ENCODE results near the gene KCNIP1. TPM values are rescaled to one million over a fixed set of nuclear protein-coding genes. Genes with fewer than 3 reads are reported as not detected.

Gene KCNIP1
- total RNA-seq, 4 donors from 2014 or later: not detected

DNA sequence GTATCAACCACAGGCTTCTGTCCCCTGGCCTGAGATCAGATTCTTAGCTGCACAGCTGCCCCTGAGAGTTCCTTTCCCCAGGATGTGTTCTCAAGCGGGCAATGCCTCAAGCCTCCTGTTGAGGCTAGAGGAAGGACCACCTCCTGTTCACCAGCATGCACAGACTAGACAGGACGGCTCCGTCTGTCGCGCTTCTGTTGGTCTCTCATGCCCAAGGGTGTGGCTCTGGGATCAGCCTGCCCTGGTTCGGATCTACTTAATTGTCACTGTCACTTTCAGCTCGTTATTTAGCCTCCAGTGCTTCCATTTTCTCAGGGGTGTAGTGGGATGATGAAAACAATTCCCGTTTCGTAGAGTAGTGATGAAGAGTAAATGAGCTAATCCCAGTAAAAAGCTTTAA lies 103.1 kb downstream of the KCNIP1 start:
- Histone ChIP-seq H3K27ac (no peak overlapping the region), H3K4me1 (no peaks in the 10 kb centered on the region), H3K4me3 (no peak overlapping the region), H3K9me3 (no peaks in the 10 kb centered on the region), H3K27me3 (no peaks in the 10 kb centered on the region), H3K36me3 (no peaks in the 10 kb centered on the region)
- DNase-seq: no peak
- no peak for TF ChIP-seq POLR2A (IDR thresholded peaks at IDR 0.05)
- TF ChIP-seq, protein P1, sequence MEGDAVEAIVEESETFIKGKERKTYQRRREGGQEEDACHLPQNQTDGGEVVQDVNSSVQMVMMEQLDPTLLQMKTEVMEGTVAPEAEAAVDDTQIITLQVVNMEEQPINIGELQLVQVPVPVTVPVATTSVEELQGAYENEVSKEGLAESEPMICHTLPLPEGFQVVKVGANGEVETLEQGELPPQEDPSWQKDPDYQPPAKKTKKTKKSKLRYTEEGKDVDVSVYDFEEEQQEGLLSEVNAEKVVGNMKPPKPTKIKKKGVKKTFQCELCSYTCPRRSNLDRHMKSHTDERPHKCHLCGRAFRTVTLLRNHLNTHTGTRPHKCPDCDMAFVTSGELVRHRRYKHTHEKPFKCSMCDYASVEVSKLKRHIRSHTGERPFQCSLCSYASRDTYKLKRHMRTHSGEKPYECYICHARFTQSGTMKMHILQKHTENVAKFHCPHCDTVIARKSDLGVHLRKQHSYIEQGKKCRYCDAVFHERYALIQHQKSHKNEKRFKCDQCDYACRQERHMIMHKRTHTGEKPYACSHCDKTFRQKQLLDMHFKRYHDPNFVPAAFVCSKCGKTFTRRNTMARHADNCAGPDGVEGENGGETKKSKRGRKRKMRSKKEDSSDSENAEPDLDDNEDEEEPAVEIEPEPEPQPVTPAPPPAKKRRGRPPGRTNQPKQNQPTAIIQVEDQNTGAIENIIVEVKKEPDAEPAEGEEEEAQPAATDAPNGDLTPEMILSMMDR (IDR thresholded peaks at IDR 0.05): no peak

DNA sequence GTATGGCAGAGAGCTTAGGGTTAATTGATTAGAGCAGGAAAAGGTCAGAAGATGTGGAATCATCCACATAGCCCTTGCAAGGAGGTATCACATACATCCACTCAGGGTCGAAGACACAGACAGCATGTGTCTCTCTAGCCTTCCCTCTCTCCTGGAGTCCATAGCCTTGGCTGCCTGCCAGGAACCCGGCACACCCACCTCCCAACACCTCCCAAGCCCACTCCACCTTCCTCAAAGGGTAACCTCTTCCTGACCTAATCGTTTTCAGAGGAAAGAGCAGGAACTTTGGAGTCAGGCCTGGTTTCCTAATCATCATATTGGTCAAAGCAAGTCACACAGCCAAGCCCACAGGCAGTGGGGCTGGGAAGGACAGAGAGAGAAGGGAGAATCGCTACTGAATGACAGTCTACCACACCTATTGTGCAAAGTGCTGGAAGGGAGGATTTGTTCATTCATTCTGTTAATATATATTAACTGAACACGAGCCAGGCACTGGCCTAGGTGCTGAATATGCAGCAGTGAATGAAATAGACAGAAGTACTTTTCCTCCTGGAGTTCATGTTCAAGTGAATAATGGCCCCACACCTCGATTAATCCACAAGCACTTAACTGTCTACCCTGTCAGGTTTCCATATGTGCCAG lies 107.8 kb downstream of the KCNIP1 start:
- Histone ChIP-seq H3K27ac (no peak overlapping the region), H3K4me1 (no peaks in the 10 kb centered on the region), H3K36me3 (no peaks in the 10 kb centered on the region), H3K4me3 (no peak overlapping the region), H3K27me3 (no peaks in the 10 kb centered on the region), H3K9me3 (no peaks in the 10 kb centered on the region)
- DNase-seq: no peak
- TF ChIP-seq POLR2A (IDR thresholded peaks at IDR 0.05): no peak
- TF ChIP-seq, protein P1 (IDR thresholded peaks at IDR 0.05): no peak

DNA sequence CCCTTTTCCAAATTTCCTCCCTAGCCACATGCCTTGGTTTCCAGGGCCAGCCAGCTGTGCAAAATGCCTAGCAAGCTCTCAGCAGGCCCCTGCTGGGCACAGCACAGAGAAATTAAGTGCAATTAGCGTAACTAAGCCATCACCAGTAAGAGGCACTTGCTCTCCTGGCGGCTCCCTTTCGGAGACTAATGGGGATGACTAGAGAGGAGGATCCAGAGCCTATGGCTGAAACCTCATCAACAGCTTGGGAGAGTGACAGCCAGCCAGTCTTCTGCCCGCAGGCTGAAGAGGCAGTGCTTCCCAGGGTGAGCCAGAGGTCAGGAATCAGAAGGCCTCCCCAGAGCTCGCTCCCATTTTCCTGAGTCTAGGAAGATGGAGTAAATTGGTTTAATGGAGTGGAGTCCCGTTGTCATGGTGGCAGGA lies 108.4 kb downstream of the KCNIP1 start:
- no peak overlapping the region for H3K27ac ChIP-seq
- DNase-seq: no peak
- no peaks in the 10 kb centered on the region for H3K4me1 ChIP-seq
- H3K27me3 ChIP-seq: no peaks in the 10 kb centered on the region
- no peak overlapping the region for H3K4me3 ChIP-seq
- H3K36me3 ChIP-seq: no peaks in the 10 kb centered on the region
- TF ChIP-seq, protein P1 (IDR thresholded peaks at IDR 0.05): no peak
- TF ChIP-seq POLR2A (IDR thresholded peaks at IDR 0.05): no peak
- H3K9me3 ChIP-seq: no peaks in the 10 kb centered on the region

DNA sequence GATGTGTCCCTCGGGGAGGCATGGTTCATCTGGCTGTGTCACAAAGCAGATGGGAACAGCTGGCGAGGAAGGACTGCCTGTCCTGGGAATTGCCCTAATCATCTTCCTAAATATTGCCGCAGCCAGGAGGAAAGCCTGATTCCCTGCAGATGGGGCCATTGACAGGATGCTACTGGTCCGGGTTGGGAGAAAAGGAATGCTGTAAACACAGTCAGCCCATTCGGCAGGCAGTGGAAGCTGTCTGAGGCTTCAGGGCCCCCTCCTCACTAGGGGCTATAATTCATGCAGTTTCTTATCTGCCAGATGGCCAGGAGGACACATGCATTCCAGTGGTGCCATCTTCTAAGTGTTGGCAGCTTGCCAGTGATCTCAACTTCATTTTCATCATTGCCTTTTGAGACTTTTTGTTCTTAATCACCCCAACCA lies 110.3 kb downstream of the KCNIP1 start:
- H3K4me3 ChIP-seq: no peak overlapping the region
- H3K36me3 ChIP-seq: no peaks in the 10 kb centered on the region
- no peaks in the 10 kb centered on the region for H3K4me1 ChIP-seq
- no peak for DNase-seq
- no peaks in the 10 kb centered on the region for H3K27me3 ChIP-seq
- TF ChIP-seq POLR2A (IDR thresholded peaks at IDR 0.05): no peak
- TF ChIP-seq, protein P1 (IDR thresholded peaks at IDR 0.05): no peak
- no peak overlapping the region for H3K27ac ChIP-seq
- H3K9me3 ChIP-seq: no peaks in the 10 kb centered on the region

DNA sequence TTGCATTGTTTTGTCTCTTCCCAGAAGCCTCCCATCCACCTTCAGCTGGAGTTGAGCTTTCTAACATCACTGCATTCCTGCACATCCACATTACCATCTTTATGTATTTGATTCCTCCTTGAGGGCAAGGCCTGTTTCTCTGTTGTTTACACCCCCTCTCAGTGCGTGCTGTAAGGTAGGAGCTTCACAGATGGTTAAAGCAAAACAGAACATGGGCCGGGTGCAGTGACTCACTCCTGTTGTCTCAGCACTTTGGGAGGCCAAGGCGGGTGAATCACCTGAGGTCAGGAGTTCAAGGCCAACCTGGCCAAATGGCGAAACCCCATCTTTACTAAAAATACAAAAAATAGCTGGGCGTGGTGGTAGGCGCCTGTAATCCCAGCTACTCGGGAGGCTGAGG lies 110.9 kb downstream of the KCNIP1 start:
- H3K4me1 ChIP-seq: no peaks in the 10 kb centered on the region
- no peaks in the 10 kb centered on the region for H3K27me3 ChIP-seq
- H3K4me3 ChIP-seq: no peak overlapping the region
- H3K27ac ChIP-seq: no peak overlapping the region
- DNase-seq: no peak
- TF ChIP-seq POLR2A (IDR thresholded peaks at IDR 0.05): no peak
- TF ChIP-seq, protein P1 (IDR thresholded peaks at IDR 0.05): no peak
- no peaks in the 10 kb centered on the region for H3K9me3 ChIP-seq
- H3K36me3 ChIP-seq: no peaks in the 10 kb centered on the region
